Sciatic nerve (tissue), 2 donors: ENCODE data around the gene PPOX. TPM values are rescaled to one million over a fixed set of nuclear protein-coding genes. Genes with fewer than 3 reads are reported as not detected.

Source experiments
- ATAC-seq: fragments of 200-7000 bp; cut with Tn5 transposase; one replicate; pipeline ENCODE4 v1.9.1; 2020; ENCODE audit warnings: mild to moderate bottlenecking, moderate library complexity
- DNase-seq: peaks from one replicate; pipeline ENCODE4 v3.0.0-alpha.2; 2020; ENCODE audit warnings: low spot score
- intact Hi-C: fragments of 100-400 bp; cut with DNase I; formaldehyde crosslinking; loops from one replicate; pipeline ENCODE4 v1.14.2; 2022
- total RNA-seq: library from RNA; stranded (reverse); fragmentation: NEBNext Ultra II Directional; extraction: Animal tissue kit (Norgen Biotek cat#: 25700); gene quantifications from one replicate; pipeline ENCODE4 v1.2.1, GENCODE V29; 2021
- donor health status: DM: no; HTN: no; CAD: no.
- donor health status: DM: no; HTN: no; CAD: no.

Gene PPOX
- total RNA-seq: 25.0 TPM

DNA sequence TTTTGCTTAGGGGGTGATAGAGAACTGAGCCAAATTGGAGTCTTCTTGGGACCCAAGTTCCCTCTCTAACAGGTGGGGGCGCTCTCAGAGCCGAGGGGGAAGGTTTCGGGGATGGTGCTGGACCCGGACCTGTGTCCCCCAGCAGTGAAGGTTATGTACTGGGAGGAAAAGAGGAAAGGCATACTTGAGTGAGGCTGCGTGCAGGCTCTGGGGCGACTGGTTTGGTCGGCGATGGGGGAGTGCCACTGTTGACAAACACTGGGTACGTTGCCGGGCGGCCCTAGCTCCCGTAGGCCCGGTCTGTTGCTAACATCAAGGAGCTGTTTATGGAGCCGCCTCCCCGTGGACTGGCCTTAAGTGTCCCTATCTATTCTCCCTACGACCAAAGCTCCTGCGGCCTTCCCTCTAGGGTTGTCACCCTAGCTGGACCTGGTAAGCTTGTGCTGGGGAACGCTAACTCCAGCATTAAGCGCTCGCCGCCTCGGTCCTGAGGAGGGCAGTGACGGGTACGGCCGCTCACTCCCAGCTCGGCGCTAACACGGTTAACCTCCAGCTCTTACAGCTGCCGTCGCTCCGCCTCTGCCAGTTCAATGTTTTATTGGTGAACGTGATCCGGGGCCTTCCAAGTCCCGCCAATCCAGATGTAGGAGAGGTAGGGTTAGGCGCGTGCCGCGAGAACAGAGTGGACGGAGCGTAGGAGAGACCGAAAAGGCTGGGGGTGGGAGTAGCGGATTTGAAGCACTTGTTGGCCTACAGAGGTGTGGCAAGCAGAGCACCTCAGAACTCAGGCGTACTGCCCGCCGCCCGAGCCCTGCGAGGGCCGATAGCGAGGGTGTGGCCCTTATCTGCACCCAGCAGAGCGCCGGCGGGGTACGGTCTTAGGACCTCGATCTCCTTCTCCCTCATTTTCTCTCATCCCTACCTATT, at the start of gene PPOX:
TSS of gene PPOX (plus strand) at position 685 of the 927 bp plus-strand sequence. CDS start 422 bp downstream, outside the sequence.
- peak; percentile 98 for ATAC-seq
- peak; percentile 96 for DNase-seq
- intact Hi-C loops: no loop called here

DNA sequence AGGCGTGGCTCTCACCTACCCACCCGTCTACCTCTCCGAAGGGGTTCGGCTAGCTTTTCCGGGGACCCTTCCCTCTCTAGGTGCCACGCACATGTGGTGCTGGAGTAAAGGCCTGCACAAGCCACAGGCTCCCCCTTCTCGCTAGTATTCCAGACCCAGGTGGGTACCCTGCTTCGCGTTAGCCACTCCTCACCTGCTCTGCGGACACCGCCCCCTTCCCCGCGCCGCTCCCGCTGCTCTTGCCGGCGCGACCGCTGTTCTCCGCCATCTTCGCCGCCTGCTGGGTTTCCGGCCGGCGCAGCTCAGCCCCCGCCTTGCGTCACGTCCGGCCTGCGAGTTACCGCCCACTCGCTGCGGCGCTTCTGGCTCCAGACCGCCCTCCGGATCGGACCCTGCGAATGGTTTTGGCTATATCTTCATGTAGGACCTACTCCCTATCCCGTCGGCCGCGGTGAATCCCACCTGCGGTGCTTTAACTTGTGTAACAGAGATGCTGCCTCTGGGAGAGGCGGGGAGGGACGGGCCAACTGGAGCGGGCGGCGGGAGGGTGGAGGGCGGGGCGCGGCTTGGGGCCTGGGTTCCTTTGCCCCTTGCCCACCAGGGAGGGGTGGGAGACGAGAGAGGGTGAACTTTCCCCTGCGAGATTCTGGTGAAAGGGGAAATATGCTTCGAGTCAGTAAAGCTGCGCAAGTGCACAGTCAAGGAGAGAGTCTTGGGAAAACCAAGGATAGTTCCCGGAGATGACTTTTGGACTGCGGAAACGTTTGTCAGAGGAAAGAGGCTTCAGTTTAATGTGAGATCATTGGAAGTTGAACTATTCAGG, 48.3 kb upstream of the PPOX start, which contains the start of the genes NIT1 and PFDN2:
TSS of gene NIT1 (plus strand) at position 347 of the 823 bp plus-strand sequence. CDS start at position 419, 72 bp downstream.
TSS of gene PFDN2 (minus strand) at position 279 of the 823 bp plus-strand sequence. CDS start at position 268, 11 bp downstream.
- intact Hi-C loops: no loop called here
- peak; percentile 96 for ATAC-seq

DNA sequence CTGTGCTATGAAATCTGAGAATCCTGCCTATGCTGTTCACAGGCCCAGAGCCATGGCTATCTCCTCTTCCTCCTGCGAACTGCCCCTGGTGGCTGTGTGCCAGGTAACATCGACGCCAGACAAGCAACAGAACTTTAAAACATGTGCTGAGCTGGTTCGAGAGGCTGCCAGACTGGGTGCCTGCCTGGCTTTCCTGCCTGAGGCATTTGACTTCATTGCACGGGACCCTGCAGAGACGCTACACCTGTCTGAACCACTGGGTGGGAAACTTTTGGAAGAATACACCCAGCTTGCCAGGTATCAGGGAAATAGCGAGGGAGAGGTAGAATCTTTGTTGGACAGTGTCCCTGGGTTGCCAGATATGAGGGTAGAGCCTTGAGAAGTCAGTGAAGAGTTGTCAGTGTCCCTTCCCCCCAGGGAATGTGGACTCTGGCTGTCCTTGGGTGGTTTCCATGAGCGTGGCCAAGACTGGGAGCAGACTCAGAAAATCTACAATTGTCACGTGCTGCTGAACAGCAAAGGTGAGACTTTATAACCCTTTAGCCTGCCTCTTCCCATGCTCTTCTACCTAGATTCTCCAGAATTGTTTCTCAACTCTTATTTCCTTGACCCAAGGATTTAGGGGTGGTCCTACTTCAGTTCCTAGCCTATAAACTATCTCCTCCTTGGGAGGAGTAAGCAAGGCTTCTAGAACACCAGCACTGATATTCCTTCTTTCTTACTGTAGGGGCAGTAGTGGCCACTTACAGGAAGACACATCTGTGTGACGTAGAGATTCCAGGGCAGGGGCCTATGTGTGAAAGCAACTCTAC, 46.9 kb upstream of the PPOX start:
- ATAC-seq (peak; percentile 19), DNase-seq (no peak)
- intact Hi-C loops: no loop called here

More for the DNA sequence above, 48.3 kb upstream of the PPOX start, which contains the start of the genes NIT1 and PFDN2:
- DNase-seq: peak; percentile 93

DNA sequence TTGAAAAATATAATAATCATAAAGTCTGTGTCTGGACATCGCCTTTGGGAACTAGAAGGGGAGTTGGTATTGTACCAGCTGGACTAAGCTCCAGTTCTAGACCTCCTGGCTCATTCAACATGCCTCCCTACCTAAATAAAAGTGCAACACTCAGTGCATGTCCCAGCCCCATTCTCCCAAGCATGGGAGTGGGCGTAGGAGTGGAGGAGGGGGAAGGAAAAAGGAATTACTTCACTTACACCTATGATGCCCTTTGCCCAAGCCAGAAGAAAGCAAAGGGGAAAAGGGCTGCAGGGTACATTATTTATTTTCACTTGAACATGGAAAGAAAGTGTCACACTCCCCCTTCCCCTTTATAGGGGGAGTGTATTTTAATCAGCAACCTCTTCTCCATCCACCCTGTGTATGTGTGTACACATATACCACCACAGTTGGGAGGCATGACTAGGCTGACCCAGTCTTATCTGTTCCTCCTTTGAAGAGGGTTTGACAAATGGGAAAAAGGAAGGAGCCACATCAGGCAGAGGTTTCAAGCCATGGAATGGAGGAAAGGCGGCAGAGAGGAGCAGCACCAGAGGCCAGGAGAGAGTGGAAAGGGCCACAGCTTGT, 45.1 kb upstream of the PPOX start:
- intact Hi-C loops: no loop called here
- no peak for ATAC-seq
- no peak for DNase-seq

DNA sequence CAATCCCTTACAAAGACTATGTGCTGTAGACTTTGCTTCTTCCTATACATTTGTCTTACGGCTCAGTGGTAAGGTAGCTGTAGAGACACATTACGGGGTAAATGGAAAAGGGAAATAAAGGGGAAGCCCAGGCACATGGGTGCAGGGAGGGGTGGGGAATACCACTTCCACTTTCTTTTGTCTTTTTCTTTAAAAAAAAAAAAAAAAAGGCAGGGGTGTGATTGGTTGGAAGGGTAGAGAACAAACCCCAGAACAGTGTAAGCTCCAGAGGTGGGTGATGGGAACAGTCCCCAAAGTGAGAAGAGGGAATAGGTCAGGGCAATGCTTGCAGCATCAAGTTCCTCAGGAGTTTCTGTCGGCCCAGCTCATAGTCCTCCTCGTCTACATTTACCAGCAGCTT, 44.4 kb upstream of the PPOX start:
- no peak for DNase-seq
- intact Hi-C loops: no loop called here
- no peak for ATAC-seq

DNA sequence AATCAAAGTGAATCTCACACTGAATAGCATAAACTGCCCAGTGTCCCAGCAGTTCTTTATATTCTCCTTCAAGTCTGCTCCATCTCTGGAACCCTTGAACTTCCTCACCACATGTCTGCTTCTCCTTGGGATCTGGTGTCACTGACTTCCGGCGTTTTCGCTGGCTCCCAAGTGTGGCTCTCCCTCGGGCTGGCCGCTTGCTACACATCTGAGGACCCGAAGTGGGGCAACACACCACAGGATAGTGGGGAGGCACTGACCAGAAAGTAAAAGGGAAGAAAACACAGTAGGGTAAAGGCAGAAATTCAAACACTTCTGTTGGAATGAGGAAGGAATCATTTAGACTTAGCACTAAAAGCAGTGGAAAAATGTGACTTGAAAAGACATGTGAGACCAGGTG, 43.3 kb upstream of the PPOX start:
- ATAC-seq (no peak), DNase-seq (no peak)
- intact Hi-C loops: no loop called here

DNA sequence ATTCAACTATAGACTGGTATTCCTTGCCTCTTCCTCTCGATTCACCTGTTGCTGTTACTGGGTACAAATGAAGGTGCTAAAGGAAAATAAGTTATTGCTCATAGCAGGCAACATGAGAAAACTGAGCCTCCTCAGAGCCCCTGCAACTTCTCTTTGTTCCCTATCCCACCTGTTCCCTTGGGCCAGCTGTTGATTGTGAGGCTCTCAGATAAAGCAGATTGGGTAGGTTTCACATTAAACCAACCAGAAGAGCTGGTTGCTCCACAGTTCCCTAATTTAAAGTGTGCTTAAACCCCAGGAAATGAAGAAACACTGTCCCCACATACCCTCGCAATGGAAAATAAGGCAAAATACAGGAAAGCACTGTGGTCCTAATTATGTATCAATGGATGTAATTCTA, 38.6 kb upstream of the PPOX start:
- DNase-seq (no peak), ATAC-seq (no peak)
- intact Hi-C loops: no loop called here

DNA sequence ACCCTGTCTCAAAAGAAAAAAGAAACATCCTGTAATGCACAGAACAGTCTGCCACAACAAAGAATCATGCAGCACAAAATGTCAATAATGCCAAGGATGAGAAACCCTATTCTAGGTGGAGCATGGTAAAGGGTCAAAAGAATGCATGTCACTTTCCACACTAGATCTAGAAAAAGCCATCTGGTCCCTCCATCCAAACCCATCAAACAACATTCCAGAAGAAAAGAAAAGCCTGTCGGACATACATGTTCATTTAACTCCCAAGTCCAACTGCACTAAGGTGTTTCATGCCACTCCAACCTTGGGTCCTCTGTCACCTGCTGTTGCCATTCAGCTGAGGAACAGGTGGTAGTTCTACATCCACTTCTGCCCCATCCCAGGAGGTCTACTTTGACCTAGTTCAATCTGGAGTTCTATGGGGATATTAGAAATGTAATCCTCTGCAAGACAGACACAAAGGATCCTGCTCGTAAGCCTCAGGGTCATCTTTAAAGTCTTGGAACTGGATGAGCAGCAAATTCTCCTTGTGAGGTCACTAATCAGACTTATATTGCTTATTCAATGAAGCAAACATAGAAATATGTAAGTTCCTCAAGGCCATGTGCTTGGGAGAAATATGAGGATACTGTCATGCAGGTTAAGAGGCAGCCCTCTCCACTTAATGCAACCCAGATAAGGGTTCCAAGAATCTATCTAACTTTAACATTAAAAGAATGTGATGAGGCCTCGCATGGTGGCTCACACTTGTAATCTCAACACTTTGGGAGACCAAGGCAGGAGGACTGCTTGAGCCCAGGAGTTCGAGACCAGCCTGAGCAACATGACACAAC, 37.4 kb upstream of the PPOX start:
- ATAC-seq: no peak
- intact Hi-C loops: no loop called here

DNA sequence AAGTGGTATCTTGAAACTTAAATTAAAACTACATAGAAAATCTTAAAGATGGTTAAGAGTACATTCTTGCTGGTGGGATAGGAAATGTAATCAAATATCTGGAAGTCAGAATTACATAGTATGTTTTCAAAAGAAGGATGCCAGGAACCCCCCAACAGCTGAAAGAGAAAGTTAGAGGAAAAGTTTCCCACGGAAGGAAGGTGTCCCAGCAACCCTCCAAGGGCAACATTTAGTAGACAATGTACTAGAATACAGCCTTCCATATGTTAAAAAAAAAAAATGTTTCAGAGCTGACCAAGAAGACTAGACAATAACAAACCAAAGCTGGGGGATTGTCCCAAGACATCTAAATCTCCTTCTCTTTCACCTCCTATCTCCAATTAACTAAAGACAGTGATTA, 36.0 kb upstream of the PPOX start:
- DNase-seq (no peak), ATAC-seq (no peak)
- intact Hi-C loops: no loop called here

More for the DNA sequence above, 37.4 kb upstream of the PPOX start:
- no peak for DNase-seq

DNA sequence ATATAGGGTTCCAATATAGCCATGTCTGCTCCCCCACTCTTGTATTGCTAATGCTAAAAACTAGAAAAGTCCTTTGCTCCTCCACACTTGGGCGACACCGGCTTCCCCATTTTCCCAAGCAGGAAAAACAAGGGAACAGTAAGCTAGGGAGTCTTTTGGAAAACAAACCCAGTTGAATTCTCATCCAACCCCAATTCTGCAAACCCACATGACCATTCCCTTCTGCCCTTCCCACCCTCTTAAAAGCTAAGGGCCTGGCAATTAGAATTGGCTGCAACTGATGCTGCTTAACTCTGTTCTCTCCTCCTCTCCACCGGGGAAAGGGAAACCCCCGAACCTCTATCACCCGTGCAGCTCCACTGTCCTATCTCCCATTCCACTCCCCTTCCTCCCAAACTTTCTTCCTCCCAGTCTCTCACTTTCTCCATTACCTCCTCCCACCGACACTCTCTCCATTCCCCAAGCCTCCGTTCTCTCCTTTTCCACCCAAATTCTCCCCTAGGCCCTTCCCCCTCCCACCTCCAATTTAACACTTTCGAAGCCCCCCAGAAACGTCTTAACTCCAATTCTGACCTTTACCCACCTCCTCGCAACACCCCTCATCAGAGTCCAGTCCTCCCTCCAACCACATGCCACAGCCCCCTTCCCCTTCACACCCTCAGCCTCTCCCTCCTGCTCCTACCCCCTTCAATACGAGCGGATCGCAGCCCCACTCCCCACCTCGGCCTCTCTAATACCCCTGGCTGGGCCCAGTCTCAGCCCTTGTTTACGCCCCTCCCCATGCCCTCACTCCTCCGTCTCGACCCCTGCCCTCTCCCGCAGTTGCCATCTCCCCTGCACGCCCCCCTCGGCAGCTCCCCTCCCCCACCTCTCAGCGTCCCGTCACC, 34.5 kb upstream of the PPOX start:
- intact Hi-C loops: no loop called here
- DNase-seq (no peak), ATAC-seq (peak; percentile 49)

DNA sequence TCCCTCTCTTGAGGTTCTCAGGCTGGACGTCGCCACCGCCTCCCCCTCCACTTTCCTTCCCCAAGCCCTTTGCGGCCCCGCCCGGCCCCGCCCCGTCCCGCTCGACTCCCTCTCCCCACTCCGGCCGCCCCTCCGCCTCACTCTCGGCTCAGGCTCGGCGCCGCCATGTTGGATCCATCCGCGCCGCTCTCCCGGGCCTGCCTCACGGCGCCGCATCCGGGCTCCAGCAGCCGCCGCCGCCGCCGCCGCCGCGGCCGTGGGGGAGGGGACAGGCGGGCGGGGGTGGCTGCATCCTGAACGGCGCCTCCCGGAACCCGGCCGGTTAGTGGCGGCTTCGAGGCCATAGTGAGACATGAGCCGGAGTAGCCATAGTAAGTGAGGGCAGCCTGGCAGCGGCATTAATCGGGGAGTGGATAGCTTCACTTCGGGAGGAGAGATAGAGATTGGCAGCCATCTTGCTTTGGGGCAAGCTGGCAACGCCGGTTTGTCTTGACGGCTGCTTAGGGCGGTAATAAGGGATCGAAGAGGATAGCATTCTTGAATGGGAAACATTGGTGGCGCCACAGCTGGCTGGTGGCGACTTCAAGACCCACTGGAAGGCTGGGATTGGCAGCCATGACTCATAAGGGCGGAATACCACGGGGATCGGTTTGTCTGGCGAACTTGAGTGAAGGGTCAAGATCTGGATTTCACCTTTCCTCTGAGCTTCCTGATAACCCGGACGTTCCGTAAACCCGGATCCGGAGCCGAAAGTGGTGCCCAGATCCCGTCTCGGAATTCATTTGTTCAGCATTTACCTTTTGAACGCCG, 33.6 kb upstream of the PPOX start, which contains the start of gene DEDD:
TSS of gene DEDD (minus strand) at position 258 of the 810 bp plus-strand sequence. CDS start 8,205 bp downstream, outside the sequence.
- peak; percentile 96 for ATAC-seq
- intact Hi-C loops: no loop called here
- peak; percentile 94 for DNase-seq

DNA sequence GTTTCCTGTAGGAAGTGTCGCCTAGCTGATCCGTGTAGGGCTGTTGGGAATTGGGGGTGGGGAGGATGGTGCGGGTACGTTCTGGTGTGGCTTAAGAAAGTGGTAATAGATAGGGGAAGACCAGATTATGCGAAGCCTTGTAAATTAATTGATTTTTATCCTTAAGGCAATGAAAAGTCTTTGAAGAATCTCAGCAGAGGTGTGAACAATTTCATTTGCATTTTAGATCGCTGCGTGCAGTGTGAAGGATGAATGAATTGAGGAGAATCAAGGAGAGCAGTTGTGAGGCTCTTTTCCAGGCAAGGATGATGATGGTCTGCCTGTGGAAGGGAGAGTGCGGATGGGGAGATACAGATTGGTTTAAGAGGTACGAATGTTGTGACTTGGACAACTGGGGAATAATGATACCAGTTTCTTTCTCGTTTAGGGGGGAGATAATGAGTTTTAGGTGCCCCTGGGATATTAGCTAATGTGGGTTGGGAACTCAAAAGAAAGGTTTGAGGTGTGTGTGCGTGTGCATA, 32.9 kb upstream of the PPOX start:
- no peak for DNase-seq
- intact Hi-C loops: no loop called here
- no peak for ATAC-seq

DNA sequence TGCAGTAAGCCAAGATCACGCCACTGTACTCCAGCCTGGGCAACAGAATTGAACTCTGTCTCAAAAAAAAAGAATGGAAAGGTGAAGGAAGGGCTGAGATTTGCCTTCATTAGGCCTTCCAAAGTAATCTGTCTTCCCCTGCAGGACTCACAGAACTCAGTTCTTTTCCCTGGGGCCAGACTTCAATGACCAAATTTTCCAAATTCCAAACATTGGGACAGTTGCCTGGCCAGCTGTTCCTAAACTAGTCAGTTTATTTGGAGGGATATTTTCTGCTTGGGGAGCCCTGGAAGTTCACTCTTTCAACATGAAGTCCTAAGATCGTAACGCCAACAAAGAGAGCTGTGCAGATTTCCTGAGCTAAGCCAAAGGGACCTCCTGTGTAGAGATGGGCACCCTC, 28.3 kb upstream of the PPOX start:
- intact Hi-C loops: no loop called here
- no peak for ATAC-seq

DNA sequence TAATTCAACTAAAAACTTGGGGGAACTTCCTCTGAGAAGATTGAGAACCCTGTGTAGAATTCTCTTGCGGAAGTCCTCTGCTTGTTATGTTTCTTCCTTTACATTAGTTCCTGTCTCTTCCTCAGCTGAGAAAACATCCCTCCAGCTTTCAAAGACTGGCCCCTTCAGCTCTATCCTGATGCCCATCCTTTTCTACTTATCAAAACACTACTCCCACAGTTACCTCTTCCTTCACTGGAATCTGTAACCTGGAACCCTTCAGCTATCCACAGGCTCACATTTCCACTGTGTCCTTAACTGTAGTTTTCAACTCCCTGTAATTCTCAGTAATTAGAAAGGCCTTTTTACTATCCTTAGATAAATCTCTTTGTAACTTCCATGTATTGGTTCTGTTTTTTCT, 27.8 kb upstream of the PPOX start:
- intact Hi-C loops: no loop called here
- ATAC-seq: no peak
- DNase-seq: no peak

More for the DNA sequence above, 28.3 kb upstream of the PPOX start:
- no peak for DNase-seq

DNA sequence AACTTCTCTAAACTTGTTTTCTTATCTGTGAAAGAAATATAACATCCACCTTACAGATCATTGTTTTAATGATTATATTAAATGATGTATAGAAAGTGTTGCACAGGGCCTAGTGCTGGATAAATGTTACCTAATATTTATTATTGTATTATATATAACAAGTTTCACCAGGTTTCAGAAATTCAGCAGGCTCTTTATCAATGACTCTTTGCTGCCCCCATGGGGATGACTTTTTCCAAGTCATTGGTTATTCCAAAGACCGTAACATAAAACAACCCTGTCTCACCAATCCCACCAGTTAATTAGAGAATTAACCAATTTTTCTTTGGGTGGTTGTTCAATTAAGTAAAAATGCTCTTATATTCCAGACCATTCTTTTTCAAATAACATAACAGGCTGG, 26.5 kb upstream of the PPOX start:
- no peak for DNase-seq
- intact Hi-C loops: no loop called here
- no peak for ATAC-seq
